Tibial artery (tissue), 4 donors: ENCODE results near the gene DHRS9.

Experiments used
- DNase-seq, 2 donors: peaks; one replicate each; pipeline ENCODE4 v3.0.0-alpha.2; 2019
- H3K27ac ChIP-seq, 2 donors: fragments of 200-600 bp; sonication (generic) in 1 of 2; 1 replicate in 1 of 2; 2 replicates in 1 of 2; pipeline ENCODE4 v1.5.1; 2018 to 2019; ENCODE audit warnings: mild to moderate bottlenecking in 1 of 2
- H3K27me3 ChIP-seq, 2 donors: fragments of 200-600 bp; sonication (generic) in 1 of 2; one replicate each; pipeline versions ENCODE4 v1.5.1 to v1.6.0; 2016 to 2019
- H3K36me3 ChIP-seq, 3 donors: fragments of 200-600 bp; sonication (generic) in 2 of 3; one replicate each; pipeline ENCODE4 v1.5.1; 2016 to 2019; ENCODE audit warnings: mild to moderate bottlenecking in 2 of 3
- H3K4me1 ChIP-seq, 4 donors: fragments of 200-600 bp; sonication (generic) in 2 of 4; 1 replicate in 3 of 4; 2 replicates in 1 of 4; pipeline ENCODE4 v1.5.1; 2016 to 2019
- H3K4me3 ChIP-seq, 2 donors: fragments of 200-600 bp; sonication (generic) in 1 of 2; 1 replicate in 1 of 2; 2 replicates in 1 of 2; pipeline ENCODE4 v1.5.1; 2018 to 2019; ENCODE audit warnings: mild to moderate bottlenecking in 2 of 2
- H3K9me3 ChIP-seq, 3 donors: fragments of 200-600 bp; sonication (generic) in 1 of 3; one replicate each; pipeline ENCODE4 v1.5.1; 2016 to 2019
- CTCF ChIP-seq, 2 experiments: fragments of 200-600 bp in 1 of 2; fragments of 450-650 bp in 1 of 2; IDR thresholded peaks; one replicate each; pipeline ENCODE4 v1.5.1; 2017 to 2019; ENCODE audit warnings: antibody characterized with exemption in 2 of 2, mild to moderate bottlenecking in 1 of 2, moderate library complexity in 1 of 2
- intact Hi-C: fragments of 100-400 bp; cut with DNase I; formaldehyde crosslinking; loops from one replicate; pipeline ENCODE4 v1.15.0; 2023; ENCODE audit warnings: low total_unique reads

DHRS9 gene

GRCh38 chr2:169073963-169074751 lies 4.8 kb downstream of the DHRS9 start:
- Histone ChIP-seq H3K36me3 (no peaks in the 10 kb centered on the region), H3K9me3 (no peaks in the 10 kb centered on the region), H3K27ac (no peak overlapping the region), H3K27me3 (no peaks in the 10 kb centered on the region), H3K4me1 (no peaks in the 10 kb centered on the region), H3K4me3 (no peak overlapping the region)
- DNase-seq: no peak
- intact Hi-C loops: no loop called here
- no peak for TF ChIP-seq CTCF (IDR thresholded peaks at IDR 0.05)

- H3K36me3 ChIP-seq: no peaks in the 10 kb centered on the region
- H3K9me3 ChIP-seq: no peaks in the 10 kb centered on the region
- H3K4me1 ChIP-seq: no peaks in the 10 kb centered on the region
- intact Hi-C loops: no loop called here
- no peak for TF ChIP-seq CTCF (IDR thresholded peaks at IDR 0.05)
- H3K27me3 ChIP-seq: no peaks in the 10 kb centered on the region
- no peak overlapping the region for H3K4me3 ChIP-seq
- no peak overlapping the region for H3K27ac ChIP-seq
- no peak for DNase-seq
Observed at GRCh38 chr2:169077674-169078240, 8.4 kb downstream of the DHRS9 start.

GRCh38 chr2:169080250-169081069 lies 11.1 kb downstream of the DHRS9 start:
- H3K4me1 ChIP-seq: no peaks in the 10 kb centered on the region
- H3K9me3 ChIP-seq: no peaks in the 10 kb centered on the region
- no peaks in the 10 kb centered on the region for H3K36me3 ChIP-seq
- H3K27me3 ChIP-seq: no peaks in the 10 kb centered on the region
- no peak overlapping the region for H3K4me3 ChIP-seq
- no peak for TF ChIP-seq CTCF (IDR thresholded peaks at IDR 0.05)
- no peak for DNase-seq
- H3K27ac ChIP-seq: no peak overlapping the region
- intact Hi-C loops: no loop called here

- Histone ChIP-seq H3K27ac (no peak overlapping the region), H3K27me3 (no peaks in the 10 kb centered on the region), H3K4me3 (no peak overlapping the region), H3K36me3 (no peaks in the 10 kb centered on the region), H3K4me1 (no peaks in the 10 kb centered on the region), H3K9me3 (no peaks in the 10 kb centered on the region)
- intact Hi-C loops: no loop called here
- TF ChIP-seq CTCF (IDR thresholded peaks at IDR 0.05): no peak
- no peak for DNase-seq
Observed at GRCh38 chr2:169081551-169081950, 12.2 kb downstream of the DHRS9 start.

- H3K4me3 ChIP-seq: no peak overlapping the region
- intact Hi-C loops: no loop called here
- H3K27ac ChIP-seq: no peak overlapping the region
- H3K9me3 ChIP-seq: no peaks in the 10 kb centered on the region
- no peak for DNase-seq
- TF ChIP-seq CTCF (IDR thresholded peaks at IDR 0.05): no peak
- H3K4me1 ChIP-seq: no peaks in the 10 kb centered on the region
- H3K36me3 ChIP-seq: no peaks in the 10 kb centered on the region
- no peaks in the 10 kb centered on the region for H3K27me3 ChIP-seq
Observed at GRCh38 chr2:169082995-169083394, 13.6 kb downstream of the DHRS9 start.
